Fibroblast of skin of left biceps (primary cell): ENCODE data around the gene LCT.
A peak's percentile ranks its signal among the peaks of the same experiment; 100 is the strongest.

Experiments used
- DNase-seq, 2 experiments: peaks; one replicate each; pipeline ENCODE4 v3.0.0-alpha.2; 2013; ENCODE audit warnings: low read depth in 2 of 2

LCT gene

DNA sequence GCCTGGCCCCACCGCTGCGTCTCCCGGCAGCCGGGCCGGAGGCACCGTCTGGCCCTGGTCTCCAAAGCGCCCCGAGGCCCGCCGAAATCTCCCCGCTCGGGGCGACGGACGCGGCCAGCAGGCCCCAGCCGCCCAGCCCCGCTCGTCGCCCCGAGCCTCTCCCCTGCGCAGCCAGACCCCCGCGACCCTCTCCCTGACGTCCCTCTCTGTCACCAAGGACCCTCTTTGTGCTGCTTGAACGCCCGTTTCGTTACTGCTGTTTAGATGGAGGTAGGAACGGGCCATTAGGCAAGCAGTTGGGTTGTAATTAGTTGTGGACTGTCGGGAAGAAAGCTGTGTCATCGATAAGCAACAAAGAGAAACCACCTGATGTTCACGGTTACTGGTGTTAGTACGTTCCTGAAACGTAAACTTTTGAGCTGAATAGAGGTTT lies 94.6 kb downstream of the LCT start:
- no peak for DNase-seq

DNA sequence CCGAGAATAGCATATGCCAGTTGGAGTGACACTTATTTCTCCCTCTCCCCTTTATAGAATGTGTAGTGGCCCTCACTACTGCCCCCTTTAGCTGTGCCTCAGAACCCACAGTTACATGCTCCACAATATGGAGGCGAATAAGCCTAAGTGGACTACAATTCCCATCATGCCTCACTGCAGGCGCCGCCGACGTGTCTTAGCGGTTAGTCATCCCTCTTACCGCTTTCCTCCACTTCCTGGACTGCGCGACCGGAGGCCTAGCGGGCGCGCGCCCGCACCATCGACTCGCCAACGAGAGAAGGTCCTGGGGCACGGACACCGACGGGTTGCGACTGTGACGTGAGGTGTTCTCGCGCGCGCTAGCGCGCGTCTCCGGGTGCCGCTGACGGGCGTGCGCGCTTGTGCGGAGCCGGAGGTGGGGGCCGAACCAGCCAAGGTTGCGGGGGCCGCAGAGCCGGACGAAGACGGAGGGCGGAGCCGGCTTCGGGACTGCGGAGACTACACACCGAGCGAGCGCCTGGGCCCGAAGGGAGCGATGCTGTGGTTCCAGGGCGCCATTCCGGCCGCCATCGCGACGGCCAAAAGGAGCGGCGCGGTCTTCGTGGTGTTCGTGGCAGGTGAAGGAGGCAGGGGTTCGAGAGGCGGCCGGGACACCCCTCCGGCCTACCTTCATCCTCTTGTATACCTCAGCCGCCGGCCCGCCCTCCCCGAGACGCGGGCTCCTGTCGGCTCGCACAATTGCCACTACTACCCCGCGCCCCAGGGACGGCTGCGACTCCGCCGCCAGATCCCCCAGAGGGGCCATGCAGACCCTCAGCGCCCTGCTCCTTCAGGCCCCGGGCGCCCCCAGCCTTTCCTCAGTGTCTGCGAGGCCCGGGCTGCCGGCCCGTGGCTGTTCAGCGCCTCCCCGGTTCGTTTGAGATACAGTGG lies 95.3 kb downstream of the LCT start, which contains the start of gene UBXN4:
UBXN4 (plus strand) TSS at position 461 of the 930 bp plus-strand sequence; CDS start at position 536, 75 bp downstream.
- DNase-seq = peak; percentile 98 to 99

DNA sequence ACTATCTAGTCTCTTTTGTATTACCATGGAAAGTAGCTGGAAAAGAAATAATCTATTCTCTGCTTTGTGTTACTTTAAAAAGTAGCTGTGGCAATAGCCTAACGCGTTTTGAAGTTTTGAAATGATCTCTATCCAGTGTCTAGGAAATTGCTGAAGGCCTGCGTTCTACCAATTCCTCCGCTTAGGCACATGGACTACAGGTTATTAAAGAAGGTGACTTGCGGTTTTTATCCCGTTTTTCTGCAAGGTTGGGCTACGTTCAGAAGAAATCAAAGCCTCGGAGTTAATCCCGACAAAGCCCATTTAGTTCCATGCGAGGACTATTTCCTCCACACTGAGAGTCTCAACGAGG lies 96.0 kb downstream of the LCT start:
- no peak for DNase-seq

DNA sequence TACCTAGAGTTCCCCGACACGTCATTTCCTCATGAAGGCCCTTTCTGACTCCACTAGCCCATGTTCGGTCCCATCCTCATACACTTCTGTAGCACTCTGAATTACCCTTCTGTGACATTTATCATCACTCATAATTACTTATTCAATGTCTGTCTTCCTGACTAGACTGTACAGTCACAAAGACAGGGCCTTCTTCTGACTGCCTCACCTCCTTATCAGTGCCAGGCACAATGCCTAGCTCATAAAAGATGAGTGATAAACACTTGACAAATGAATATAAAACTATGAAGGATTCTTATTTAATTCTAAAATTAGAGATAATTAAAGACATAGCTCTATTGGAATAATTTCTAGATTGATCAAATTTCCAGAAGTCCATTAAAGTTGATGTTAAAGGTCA lies 96.8 kb downstream of the LCT start:
- no peak for DNase-seq
